Epithelial cell of proximal tubule (primary cell): ENCODE results near the gene CARS2. TPM values are rescaled to one million over a fixed set of nuclear protein-coding genes. Genes with fewer than 3 reads are reported as not detected.

Source experiments
- DNase-seq: peaks from one replicate; pipeline ENCODE4 v3.0.0-alpha.2; 2011; ENCODE audit warnings: low read depth
- H3K4me3 ChIP-seq: 2 replicates; pipeline ENCODE4 v1.5.1; 2011; ENCODE audit warnings: low read depth, mild to moderate bottlenecking, low read length
- total RNA-seq: library from RNA; depleted of rRNA; stranded (reverse); fragments of >200 nt; gene quantifications from 2 replicates; pipeline ENCODE4 v1.2.3, GENCODE V29; 2015
- TF ChIP-seq, protein P1 (sequence below): conservative IDR thresholded peaks from 2 replicates; pipeline ENCODE4 v1.5.1; 2012; ENCODE audit warnings: low read depth, mild to moderate bottlenecking, low read length

The CARS2 gene
- total RNA-seq, 1 donor from 2014 or later, result 28.5 TPM

DNA sequence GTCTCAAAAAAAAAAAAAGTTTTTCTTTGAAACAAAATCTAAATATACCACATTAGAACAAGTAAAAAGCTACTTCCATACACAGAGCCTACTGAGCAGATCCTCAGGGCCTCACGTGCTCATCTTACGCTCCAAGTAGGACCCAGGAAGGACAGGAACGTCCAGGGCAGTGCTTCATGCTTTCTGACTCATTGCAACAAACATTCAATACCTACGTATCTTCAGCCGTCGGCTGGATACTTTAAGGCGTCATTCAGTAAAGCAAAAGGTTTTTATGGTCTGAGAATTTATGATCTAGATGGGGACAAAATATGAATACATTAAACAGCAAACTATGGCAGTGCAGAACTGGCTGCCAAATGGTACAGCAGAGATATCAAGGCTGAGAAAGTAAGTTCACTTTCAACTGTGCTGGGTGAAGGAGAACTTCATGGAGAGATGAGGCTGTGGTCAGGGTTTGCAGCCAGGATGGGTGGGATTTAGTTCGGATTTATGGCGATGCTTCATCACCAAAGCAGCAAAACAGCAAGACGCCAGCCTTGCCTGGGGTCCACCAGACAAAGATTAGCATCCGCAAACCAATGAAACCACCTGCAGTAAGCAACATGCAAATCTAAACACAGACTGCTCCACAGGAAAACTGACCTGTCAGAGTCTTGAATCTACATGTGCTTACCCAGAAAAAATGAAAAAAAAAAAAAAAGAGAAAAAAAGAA, 20.5 kb downstream of the CARS2 start:
- DNase-seq, result no peak
- H3K4me3 ChIP-seq, result no peak overlapping the region
- TF ChIP-seq, protein P1, sequence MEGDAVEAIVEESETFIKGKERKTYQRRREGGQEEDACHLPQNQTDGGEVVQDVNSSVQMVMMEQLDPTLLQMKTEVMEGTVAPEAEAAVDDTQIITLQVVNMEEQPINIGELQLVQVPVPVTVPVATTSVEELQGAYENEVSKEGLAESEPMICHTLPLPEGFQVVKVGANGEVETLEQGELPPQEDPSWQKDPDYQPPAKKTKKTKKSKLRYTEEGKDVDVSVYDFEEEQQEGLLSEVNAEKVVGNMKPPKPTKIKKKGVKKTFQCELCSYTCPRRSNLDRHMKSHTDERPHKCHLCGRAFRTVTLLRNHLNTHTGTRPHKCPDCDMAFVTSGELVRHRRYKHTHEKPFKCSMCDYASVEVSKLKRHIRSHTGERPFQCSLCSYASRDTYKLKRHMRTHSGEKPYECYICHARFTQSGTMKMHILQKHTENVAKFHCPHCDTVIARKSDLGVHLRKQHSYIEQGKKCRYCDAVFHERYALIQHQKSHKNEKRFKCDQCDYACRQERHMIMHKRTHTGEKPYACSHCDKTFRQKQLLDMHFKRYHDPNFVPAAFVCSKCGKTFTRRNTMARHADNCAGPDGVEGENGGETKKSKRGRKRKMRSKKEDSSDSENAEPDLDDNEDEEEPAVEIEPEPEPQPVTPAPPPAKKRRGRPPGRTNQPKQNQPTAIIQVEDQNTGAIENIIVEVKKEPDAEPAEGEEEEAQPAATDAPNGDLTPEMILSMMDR, result no peak

DNA sequence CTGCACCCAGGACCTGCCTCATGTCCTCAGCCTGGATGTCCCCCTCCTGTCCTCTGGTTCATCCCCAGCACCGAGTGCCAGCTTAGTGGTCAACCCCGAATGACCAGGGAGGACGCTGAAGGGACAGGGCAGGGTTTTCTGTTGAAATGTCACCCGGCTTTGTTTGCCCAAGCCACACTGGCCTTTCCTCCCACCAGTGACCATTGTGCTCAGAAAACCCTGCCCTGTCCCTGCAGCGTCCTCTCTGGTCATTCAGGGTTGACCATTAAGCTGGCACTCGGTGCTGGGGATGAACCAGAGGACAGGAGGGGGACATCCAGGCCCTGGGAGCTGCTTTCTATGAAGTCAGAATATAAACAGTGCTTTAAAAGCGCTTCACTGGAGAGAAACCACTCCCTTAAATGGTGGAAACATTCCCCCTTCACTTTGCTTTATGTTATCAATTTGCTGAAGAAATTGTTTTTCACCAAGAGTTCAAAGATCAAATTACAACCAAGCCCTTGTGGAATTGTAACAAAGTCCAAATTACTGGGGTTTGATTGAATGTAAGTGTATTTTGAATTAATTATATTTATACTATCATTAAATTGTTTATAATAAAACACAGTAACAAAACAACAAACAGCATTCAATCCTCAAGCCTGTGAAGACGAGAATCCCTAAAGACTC, 21.4 kb downstream of the CARS2 start:
- no peak overlapping the region for H3K4me3 ChIP-seq
- TF ChIP-seq, protein P1, result no peak

DNA sequence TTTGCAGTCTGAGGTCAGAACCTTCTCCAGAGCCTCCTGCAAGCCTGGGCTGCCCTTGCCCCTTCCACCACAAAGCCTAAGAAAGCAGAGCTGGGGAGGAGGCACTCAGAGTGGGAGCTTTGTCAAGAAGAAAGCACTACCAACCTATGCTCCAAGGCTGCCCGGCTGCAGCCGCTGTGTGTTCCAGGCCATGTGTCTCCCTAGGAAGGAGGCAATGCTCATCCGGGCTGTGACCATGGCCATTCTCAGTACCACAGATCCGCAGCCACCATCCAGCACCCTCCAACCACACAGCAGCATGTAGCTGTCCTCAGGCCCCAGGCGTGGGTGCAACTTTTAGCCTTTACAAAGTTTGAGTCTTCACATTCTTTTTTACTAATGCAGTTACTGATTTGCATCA, 22.0 kb downstream of the CARS2 start:
- DNase-seq, result no peak
- no peak overlapping the region for H3K4me3 ChIP-seq
- TF ChIP-seq, protein P1, result no peak

More for the DNA sequence above, 21.4 kb downstream of the CARS2 start:
- DNase-seq, result no peak

DNA sequence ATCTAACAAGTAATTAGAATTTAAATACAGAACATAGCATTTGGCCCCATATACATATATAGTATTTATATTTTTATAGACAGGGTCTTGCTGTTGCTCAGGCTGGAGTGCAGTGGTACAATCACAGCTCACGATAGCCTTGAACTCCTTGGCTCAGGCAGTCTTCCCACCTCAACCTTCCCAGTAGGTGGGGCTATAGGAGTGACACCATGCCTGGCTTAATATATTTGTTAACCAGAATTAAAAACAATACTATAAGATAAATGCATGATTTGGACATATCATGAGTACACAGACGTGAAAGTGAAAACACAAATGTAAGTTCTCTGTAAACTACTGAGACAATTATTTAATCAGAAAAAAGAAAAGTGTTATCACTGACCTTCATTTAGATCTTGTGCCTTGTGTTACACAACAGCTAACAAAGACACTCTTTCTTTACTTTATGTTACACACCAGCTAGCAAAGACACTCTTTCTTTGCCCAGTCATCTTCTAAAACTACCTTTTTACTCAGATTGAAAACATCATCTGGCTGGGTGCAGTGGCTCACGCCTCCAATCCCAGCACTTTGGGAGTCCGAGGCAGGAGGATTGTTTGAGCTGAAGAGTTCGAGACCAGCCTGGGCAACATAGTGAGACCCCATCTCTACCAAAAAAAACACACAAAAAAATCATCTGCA, 22.6 kb downstream of the CARS2 start:
- TF ChIP-seq, protein P1, result peak; percentile 56
- DNase-seq, result no peak
- no peak overlapping the region for H3K4me3 ChIP-seq

DNA sequence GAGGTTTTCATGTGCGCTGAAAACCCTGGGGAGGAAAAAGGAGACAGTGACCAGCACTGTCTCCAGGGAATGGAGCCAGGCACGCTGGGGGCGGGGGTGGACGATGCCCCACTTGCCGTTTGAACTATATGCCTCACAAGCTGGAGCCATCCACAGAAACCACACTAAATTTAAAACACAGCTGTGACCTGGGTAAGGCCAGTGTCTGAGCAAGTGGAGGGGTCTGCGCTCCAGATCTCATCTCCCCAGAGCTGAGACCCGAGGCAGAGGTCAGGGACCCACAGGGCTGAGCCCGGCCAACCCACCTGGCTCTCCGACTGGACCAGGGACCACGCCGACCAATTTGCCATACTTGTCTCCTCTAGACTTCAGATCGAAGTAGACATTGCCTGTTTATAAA, 23.2 kb downstream of the CARS2 start:
- TF ChIP-seq, protein P1, result no peak
- DNase-seq, result no peak
- no peak overlapping the region for H3K4me3 ChIP-seq

DNA sequence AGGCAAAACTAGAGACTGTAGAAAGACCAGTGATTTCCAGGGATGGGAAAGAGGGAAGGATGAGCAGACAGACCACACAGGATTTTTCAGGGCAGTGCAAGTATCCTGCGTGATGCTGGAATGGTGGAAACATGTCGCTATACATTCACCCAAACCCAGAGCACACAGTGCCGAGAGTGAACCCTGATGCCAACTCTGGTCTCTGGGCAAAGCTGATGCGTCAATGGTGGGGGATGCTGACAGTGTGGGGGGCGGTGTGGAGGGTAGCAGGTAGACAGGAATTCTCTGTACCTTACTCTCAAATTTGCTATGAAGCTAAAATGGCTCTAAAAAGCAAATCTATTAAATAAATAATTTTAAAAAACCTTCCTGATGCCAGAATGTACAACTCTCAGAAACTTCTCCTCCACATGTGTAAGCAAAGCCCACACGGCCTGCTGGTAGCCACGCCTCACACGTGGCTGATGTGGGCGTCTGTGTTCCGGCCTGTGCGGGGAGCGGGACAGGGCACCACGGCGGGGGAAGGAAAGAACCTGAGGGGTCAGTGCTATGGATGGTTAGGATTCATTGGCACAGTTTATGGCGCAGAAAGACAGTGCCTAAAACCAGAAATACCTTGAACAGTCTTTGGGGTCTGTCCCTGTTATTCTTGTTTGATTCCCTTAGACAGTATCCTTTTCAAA, 23.9 kb downstream of the CARS2 start:
- TF ChIP-seq, protein P1, result no peak
- no peak overlapping the region for H3K4me3 ChIP-seq
- DNase-seq, result no peak
